ENCODE data around the gene DAB2IP. TPM values are rescaled to one million over a fixed set of nuclear protein-coding genes. Genes with fewer than 3 reads are reported as not detected.

Gene DAB2IP
- total and polyA plus RNA-seq, 4 donors = 2.3 to 13.1 (median 5.4) TPM

- Histone ChIP-seq H3K27ac (ENCODE audit: low read depth in 1 of 2, low read length in 2 of 2) (peak overlapping the region; percentile 19 to 56), H3K4me3 (ENCODE audit: low read depth in 1 of 3, low read length in 3 of 3) (no peak overlapping the region), H3K36me3 (ENCODE audit: control insufficient read depth in 4 of 4, insufficient read depth in 3 of 4, low read depth in 1 of 4, low read length in 3 of 4) (no peaks in the 10 kb centered on the region), H3K4me1 (ENCODE audit: control insufficient read depth in 4 of 4, insufficient read depth in 4 of 4, low read length in 3 of 4) (peaks cover 12 to 35% (median 23%) of the 10 kb centered on the region in 4 donors), H3K9me3 (ENCODE audit: control insufficient read depth in 4 of 4, low read length in 3 of 4) (no peaks in the 10 kb centered on the region), H3K27me3 (ENCODE audit: control insufficient read depth in 4 of 4, insufficient read depth in 4 of 4, low read length in 3 of 4) (no peaks in the 10 kb centered on the region), H3K9ac (ENCODE audit: low read depth in 1 of 2, low read length in 2 of 2) (no peak overlapping the region)
- no peak for DNase-seq (ENCODE audit: low spot score)
- TF ChIP-seq HNF4A (conservative IDR thresholded peaks at IDR 0.05) (no peak), ATF3 (IDR thresholded peaks at IDR 0.05) (no peak), SP1 (IDR thresholded peaks at IDR 0.05) (no peak), CTCF (IDR thresholded peaks at IDR 0.05; ENCODE audit: low read depth, low read length, missing input control) (no peak), FOXA2 (IDR thresholded peaks at IDR 0.05) (no peak), FOXA1 (IDR thresholded peaks at IDR 0.05) (no peak), EGR1 (IDR thresholded peaks at IDR 0.05; ENCODE audit: low read depth in 2 of 2) (no peak), GABPA (IDR thresholded peaks at IDR 0.05 in 1 of 2, conservative IDR thresholded peaks at IDR 0.05 in 1 of 2) (no peak), ZBTB33 (IDR thresholded peaks at IDR 0.05) (no peak), JUND (IDR thresholded peaks at IDR 0.05) (no peak), MAX (IDR thresholded peaks at IDR 0.05) (no peak), REST (IDR thresholded peaks at IDR 0.05) (no peak), TAF1 (conservative IDR thresholded peaks at IDR 0.05) (no peak), RXRA (IDR thresholded peaks at IDR 0.05) (no peak), NR2F2 (IDR thresholded peaks at IDR 0.05) (no peak), HNF4G (IDR thresholded peaks at IDR 0.05) (no peak), YY1 (IDR thresholded peaks at IDR 0.05) (no peak), RAD21 (IDR thresholded peaks at IDR 0.05) (no peak)
- 80% methylated on average over 9 of the region's 9 CpGs for WGBS
Measured at GRCh38 chr9:121649476-121650216, 1.8 kb upstream of the DAB2IP start.

All from liver (tissue), 9 donors.